ENCODE measurements around the gene RHOH.

RHOH gene

DNA sequence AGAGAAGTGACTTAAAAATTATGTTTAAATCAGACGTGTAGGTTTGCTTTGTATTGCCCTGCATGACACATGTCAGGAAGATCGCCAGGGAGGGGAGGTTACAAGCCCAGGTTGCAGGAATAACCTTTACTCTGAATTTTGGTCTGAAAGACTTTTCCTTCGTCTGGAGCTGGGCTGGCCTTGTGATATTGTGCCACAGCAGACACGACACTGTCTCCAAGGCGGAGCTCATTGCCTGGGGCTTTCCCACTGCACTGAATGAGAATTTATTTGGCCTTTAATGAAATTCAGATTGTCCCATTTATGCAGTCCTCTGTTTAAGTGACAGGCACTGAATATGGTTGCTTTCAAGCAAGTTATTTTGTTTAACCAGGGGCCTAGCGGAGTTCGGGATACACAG lies 45.1 kb downstream of the RHOH start:
- DNase-seq (ENCODE audit: low spot score in 2 of 2) = peak in 1 of 2 experiments; percentile 27
- H3K9me3 ChIP-seq = no peaks in the 10 kb centered on the region
- in situ Hi-C loops (cut with MboI; ENCODE audit: low sequenced_read_pairs) = no loop called here
- H3K36me3 ChIP-seq (replicated peaks) = no peaks in the 10 kb centered on the region
- H3K4me3 ChIP-seq = no peak overlapping the region
- no peaks in the 10 kb centered on the region for H3K4me1 ChIP-seq
- H3K27me3 ChIP-seq (ENCODE audit: low read depth) = no peaks in the 10 kb centered on the region

DNA sequence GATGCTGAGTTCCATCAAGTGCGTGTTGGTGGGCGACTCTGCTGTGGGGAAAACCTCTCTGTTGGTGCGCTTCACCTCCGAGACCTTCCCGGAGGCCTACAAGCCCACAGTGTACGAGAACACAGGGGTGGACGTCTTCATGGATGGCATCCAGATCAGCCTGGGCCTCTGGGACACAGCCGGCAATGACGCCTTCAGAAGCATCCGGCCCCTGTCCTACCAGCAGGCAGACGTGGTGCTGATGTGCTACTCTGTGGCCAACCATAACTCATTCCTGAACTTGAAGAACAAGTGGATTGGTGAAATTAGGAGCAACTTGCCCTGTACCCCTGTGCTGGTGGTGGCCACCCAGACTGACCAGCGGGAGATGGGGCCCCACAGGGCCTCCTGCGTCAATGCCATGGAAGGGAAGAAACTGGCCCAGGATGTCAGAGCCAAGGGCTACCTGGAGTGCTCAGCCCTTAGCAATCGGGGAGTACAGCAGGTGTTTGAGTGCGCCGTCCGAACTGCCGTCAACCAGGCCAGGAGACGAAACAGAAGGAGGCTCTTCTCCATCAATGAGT lies 46.6 kb downstream of the RHOH start:
- H3K4me1 ChIP-seq = no peaks in the 10 kb centered on the region
- no peaks in the 10 kb centered on the region for H3K9me3 ChIP-seq
- in situ Hi-C loops (cut with MboI; ENCODE audit: low sequenced_read_pairs) = no loop called here
- no peaks in the 10 kb centered on the region for H3K36me3 ChIP-seq (replicated peaks)
- no peak overlapping the region for H3K4me3 ChIP-seq
- no peaks in the 10 kb centered on the region for H3K27me3 ChIP-seq (ENCODE audit: low read depth)
- no peak for DNase-seq (ENCODE audit: low spot score in 2 of 2)

GRCh38 chr4:40244606-40245005 lies 47.8 kb downstream of the RHOH start:
- no peaks in the 10 kb centered on the region for H3K9me3 ChIP-seq
- H3K36me3 ChIP-seq (replicated peaks) = no peaks in the 10 kb centered on the region
- H3K27me3 ChIP-seq (ENCODE audit: low read depth) = no peaks in the 10 kb centered on the region
- no peaks in the 10 kb centered on the region for H3K4me1 ChIP-seq
- no peak for DNase-seq (ENCODE audit: low spot score in 2 of 2)
- H3K4me3 ChIP-seq = no peak overlapping the region
- in situ Hi-C loops (cut with MboI; ENCODE audit: low sequenced_read_pairs) = no loop called here

DNA sequence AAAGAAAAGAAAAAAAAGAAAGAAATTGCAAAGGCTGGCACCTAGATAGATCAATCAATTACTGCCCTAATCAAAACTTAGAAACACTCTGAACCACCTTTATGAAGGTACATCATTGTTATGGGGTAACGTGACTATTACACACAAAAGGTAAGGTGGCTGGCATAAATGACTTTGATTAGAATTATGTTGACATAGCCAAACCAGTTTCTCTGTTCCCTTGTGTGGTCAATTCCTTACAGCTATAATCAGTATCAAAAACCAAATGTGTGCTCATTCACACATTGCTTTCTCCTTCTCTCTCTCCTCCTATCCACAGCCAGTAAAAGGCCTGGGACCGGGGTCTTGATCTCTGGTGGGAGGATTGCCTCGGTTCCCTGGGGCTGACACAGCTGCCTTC lies 48.7 kb downstream of the RHOH start:
- in situ Hi-C loops (cut with MboI; ENCODE audit: low sequenced_read_pairs) = no loop called here
- Histone ChIP-seq H3K36me3 (replicated peaks) (no peaks in the 10 kb centered on the region), H3K4me3 (no peak overlapping the region), H3K9me3 (no peaks in the 10 kb centered on the region), H3K27me3 (ENCODE audit: low read depth) (no peaks in the 10 kb centered on the region), H3K4me1 (no peaks in the 10 kb centered on the region)
- DNase-seq (ENCODE audit: low spot score in 2 of 2) = no peak

- no peaks in the 10 kb centered on the region for H3K36me3 ChIP-seq (replicated peaks)
- in situ Hi-C loops (cut with MboI; ENCODE audit: low sequenced_read_pairs) = no loop called here
- no peaks in the 10 kb centered on the region for H3K4me1 ChIP-seq
Measured at GRCh38 chr4:40246011-40246900, 49.4 kb downstream of the RHOH start.

DNA sequence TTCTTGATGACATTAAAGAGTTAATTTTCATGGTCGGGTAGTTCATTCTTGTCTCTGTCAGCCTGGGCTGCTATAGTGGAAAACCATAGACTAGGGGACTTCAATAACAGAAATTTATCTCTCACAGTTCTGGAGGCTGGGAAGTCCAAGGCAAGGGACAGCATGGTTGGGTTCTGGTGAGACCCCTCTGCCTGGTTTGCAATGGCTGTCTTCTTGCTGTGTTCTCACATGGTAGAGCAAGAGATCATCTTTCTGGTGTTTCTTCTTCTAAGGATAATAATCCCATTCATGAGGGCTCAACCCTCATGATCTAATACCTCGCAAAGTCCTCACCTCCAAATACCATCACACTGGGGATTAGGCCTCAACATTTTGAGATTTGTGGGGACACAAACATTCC lies 50.1 kb downstream of the RHOH start:
- Histone ChIP-seq H3K36me3 (replicated peaks) (no peaks in the 10 kb centered on the region), H3K9me3 (no peaks in the 10 kb centered on the region), H3K4me1 (no peaks in the 10 kb centered on the region), H3K4me3 (no peak overlapping the region), H3K27me3 (ENCODE audit: low read depth) (no peaks in the 10 kb centered on the region)
- DNase-seq (ENCODE audit: low spot score in 2 of 2) = no peak
- in situ Hi-C loops (cut with MboI; ENCODE audit: low sequenced_read_pairs) = no loop called here

More at GRCh38 chr4:40246011-40246900, 49.4 kb downstream of the RHOH start:
- no peak for DNase-seq (ENCODE audit: low spot score in 2 of 2)
- Histone ChIP-seq H3K27me3 (ENCODE audit: low read depth) (no peaks in the 10 kb centered on the region), H3K9me3 (no peaks in the 10 kb centered on the region), H3K4me3 (no peak overlapping the region)

DNA sequence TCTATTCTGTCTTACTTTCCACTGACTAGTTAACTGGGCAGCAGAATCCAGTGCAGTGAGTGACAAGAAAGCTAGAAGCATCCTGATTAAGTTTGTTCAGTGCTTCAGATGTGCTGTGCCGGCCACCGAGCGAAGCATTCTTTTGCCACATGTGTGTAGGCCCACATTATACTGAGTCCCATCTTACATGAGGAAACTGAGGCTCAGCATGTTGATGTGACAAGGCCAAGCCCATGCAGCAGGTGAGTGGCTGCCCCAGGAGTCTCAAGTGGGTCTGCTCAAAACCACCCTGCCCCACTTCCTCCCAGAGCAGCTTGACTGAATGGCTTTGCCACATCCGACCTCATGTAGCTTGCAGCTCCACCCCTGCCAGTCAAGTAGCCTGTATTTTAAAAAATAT lies 50.5 kb downstream of the RHOH start:
- Histone ChIP-seq H3K4me1 (no peaks in the 10 kb centered on the region), H3K36me3 (replicated peaks) (no peaks in the 10 kb centered on the region), H3K9me3 (no peaks in the 10 kb centered on the region), H3K4me3 (no peak overlapping the region), H3K27me3 (ENCODE audit: low read depth) (no peaks in the 10 kb centered on the region)
- in situ Hi-C loops (cut with MboI; ENCODE audit: low sequenced_read_pairs) = no loop called here
- no peak for DNase-seq (ENCODE audit: low spot score in 2 of 2)

DNA sequence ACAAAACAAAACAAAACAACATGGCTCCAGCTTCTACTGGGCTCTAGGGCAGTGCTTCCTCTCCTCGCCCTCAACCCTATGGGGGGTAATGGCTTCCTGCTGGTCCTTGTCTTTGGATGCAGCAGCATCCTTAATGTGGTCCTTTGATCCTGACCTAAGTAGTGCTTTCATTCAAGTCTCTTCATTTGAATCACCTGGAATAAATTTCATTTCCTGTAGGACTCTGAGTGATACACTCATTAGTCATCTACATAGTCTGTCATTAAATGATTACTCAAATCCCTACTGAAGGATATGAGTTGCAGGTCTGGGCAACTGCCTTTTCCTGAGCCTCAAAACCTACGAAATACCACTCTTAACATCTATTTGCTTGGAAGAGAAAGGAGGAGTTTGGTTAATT lies 54.5 kb downstream of the RHOH start:
- H3K4me3 ChIP-seq = no peak overlapping the region
- in situ Hi-C loops (cut with MboI; ENCODE audit: low sequenced_read_pairs) = no loop called here
- no peaks in the 10 kb centered on the region for H3K9me3 ChIP-seq
- no peak for DNase-seq (ENCODE audit: low spot score in 2 of 2)
- H3K36me3 ChIP-seq (replicated peaks) = no peaks in the 10 kb centered on the region
- no peaks in the 10 kb centered on the region for H3K27me3 ChIP-seq (ENCODE audit: low read depth)
- no peaks in the 10 kb centered on the region; the same call in 1 of the 2 replicates for H3K4me1 ChIP-seq

DNA sequence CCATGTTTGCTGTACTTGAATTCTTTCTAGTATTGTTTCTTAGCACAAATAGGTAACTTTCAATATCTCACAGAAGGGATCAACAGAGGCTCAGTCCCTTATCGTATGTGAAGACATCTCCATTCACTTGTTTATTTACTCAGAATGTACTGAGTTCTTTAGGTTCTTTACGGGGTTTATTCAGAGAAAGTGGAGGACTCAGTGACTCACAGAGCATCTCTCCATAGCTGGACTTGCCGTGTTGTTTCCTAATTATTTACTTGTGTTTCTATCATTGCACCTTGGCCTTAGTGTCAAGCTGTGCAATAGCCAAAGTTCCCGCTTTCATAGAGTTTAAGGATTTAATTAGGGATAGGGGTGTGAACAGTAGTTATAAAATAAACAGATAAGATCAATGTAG lies 57.1 kb downstream of the RHOH start:
- Histone ChIP-seq H3K4me1 (no peaks in the 10 kb centered on the region; the same call in 1 of the 2 replicates), H3K9me3 (no peaks in the 10 kb centered on the region), H3K27me3 (ENCODE audit: low read depth) (no peaks in the 10 kb centered on the region), H3K36me3 (replicated peaks) (no peaks in the 10 kb centered on the region), H3K4me3 (no peak overlapping the region)
- in situ Hi-C loops (cut with MboI; ENCODE audit: low sequenced_read_pairs) = no loop called here
- no peak for DNase-seq (ENCODE audit: low spot score in 2 of 2)

DNA sequence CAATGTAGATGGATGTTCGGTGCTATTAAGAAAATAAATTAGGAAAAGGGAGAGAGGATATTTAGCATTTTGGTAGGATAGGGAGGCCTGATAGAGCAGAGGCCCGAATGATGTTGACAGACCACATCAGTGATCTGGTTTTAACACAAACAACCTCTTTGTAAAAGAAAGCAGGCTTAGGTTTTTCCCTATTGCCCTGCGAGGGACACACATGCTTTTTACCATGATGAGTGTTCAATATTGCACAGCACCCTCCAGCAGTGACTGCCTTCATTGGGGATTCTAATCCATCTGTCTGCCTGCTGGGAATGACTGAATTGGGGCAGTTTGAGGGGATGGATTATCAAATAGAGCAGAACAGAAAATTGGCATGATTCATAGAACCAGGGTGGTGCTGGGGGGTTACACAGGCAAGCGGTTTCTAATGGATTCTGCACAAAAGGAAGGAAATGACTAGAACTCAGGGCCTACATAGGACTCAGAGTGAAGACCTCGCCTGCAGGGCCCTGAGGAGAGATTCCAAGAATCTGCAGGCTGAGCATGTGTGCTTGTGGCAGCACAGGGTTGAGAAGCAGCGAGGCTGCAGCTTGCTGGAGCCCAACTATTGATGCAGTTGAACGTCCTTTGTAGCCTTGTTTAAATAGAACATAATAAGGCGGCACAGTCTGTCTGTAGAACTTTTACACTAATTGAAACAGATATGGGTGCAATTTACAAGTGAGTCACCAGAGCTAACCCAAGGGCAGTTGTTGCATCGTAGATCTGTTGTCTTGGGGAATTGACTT lies 58.0 kb downstream of the RHOH start:
- H3K4me1 ChIP-seq = peaks cover 6% of the 10 kb centered on the region
- no peak for DNase-seq (ENCODE audit: low spot score in 2 of 2)
- no peaks in the 10 kb centered on the region for H3K36me3 ChIP-seq (replicated peaks)
- no peak overlapping the region for H3K4me3 ChIP-seq
- in situ Hi-C loops (cut with MboI; ENCODE audit: low sequenced_read_pairs) = no loop called here
- no peaks in the 10 kb centered on the region for H3K9me3 ChIP-seq
- H3K27me3 ChIP-seq (ENCODE audit: low read depth) = no peaks in the 10 kb centered on the region

GRCh38 chr4:40255393-40256281 lies 58.8 kb downstream of the RHOH start:
- Histone ChIP-seq H3K4me1 (peaks cover 6% of the 10 kb centered on the region), H3K36me3 (replicated peaks) (no peaks in the 10 kb centered on the region), H3K27me3 (ENCODE audit: low read depth) (no peaks in the 10 kb centered on the region), H3K9me3 (no peaks in the 10 kb centered on the region), H3K4me3 (no peak overlapping the region)
- no peak for DNase-seq (ENCODE audit: low spot score in 2 of 2)
- in situ Hi-C loops (cut with MboI; ENCODE audit: low sequenced_read_pairs) = no loop called here

- H3K27me3 ChIP-seq (ENCODE audit: low read depth) = no peaks in the 10 kb centered on the region
- H3K36me3 ChIP-seq (replicated peaks) = no peaks in the 10 kb centered on the region
- no peak for DNase-seq (ENCODE audit: low spot score in 2 of 2)
- H3K4me1 ChIP-seq = peaks cover 10% of the 10 kb centered on the region
- no peaks in the 10 kb centered on the region for H3K9me3 ChIP-seq
- no peak overlapping the region for H3K4me3 ChIP-seq
- in situ Hi-C loops (cut with MboI; ENCODE audit: low sequenced_read_pairs) = no loop called here
Measured at GRCh38 chr4:40256329-40256728, 59.5 kb downstream of the RHOH start.

GRCh38 chr4:40256817-40257216 lies 60.0 kb downstream of the RHOH start:
- no peak overlapping the region for H3K4me3 ChIP-seq
- no peaks in the 10 kb centered on the region for H3K27me3 ChIP-seq (ENCODE audit: low read depth)
- no peaks in the 10 kb centered on the region for H3K36me3 ChIP-seq (replicated peaks)
- no peak for DNase-seq (ENCODE audit: low spot score in 2 of 2)
- no peaks in the 10 kb centered on the region for H3K9me3 ChIP-seq
- H3K4me1 ChIP-seq = peaks cover 12% of the 10 kb centered on the region
- in situ Hi-C loops (cut with MboI; ENCODE audit: low sequenced_read_pairs) = no loop called here

Data from HAP-1 (cell line).